Measurements from ENCODE around the gene PTPRK.

GRCh38 chr6:128558924-128559323 lies 38.5 kb upstream of the PTPRK start:
- TF ChIP-seq CTCF (conservative IDR thresholded peaks at IDR 0.05; ENCODE audit: low read length) (no peak), EZH2phosphoT487 (IDR thresholded peaks at IDR 0.05; ENCODE audit: borderline replicate concordance, low read depth, low read length) (no peak)
